ENCODE data around the gene LGALS14.

DNA sequence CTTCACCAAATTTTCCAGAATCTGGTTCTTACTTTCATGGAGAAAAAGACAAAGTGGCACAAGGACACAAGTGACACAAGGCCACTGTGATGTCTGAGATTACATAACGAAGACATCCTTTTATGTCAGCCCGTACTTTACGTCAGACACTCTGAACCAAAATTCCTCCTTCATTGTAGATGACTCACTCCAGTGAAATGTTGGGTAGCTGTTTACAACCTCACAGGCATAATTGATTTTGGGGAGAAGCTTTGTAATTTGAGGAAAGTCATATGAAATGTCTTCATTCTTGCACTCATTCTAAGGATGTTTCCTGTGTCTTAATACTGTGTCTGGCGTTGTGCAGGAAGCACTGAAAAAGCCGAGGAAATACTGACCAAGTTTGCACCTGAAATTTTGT is 20.0 kb upstream of the LGALS14 start:
- TF ChIP-seq, protein P1, sequence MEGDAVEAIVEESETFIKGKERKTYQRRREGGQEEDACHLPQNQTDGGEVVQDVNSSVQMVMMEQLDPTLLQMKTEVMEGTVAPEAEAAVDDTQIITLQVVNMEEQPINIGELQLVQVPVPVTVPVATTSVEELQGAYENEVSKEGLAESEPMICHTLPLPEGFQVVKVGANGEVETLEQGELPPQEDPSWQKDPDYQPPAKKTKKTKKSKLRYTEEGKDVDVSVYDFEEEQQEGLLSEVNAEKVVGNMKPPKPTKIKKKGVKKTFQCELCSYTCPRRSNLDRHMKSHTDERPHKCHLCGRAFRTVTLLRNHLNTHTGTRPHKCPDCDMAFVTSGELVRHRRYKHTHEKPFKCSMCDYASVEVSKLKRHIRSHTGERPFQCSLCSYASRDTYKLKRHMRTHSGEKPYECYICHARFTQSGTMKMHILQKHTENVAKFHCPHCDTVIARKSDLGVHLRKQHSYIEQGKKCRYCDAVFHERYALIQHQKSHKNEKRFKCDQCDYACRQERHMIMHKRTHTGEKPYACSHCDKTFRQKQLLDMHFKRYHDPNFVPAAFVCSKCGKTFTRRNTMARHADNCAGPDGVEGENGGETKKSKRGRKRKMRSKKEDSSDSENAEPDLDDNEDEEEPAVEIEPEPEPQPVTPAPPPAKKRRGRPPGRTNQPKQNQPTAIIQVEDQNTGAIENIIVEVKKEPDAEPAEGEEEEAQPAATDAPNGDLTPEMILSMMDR (conservative IDR thresholded peaks at IDR 0.05): no peak
- no peak for TF ChIP-seq ZFX (IDR thresholded peaks at IDR 0.05)
